Activated naive CD4-positive, alpha-beta T cell treated with anti-CD3 and anti-CD28 coated beads, Interleukin-2, amount 50 U/mL, for 72 hours (primary cell): ENCODE measurements around the gene PLXND1. TPM values are rescaled to one million over a fixed set of nuclear protein-coding genes. Genes with fewer than 3 reads are reported as not detected.
"Not testable (repeated sequence)": the region's sequence is repeated elsewhere in the genome, so short reads cannot be mapped to it uniquely, and the experiment has no call there.

Experiments
- ATAC-seq, 2 donors: fragments of 150-1000 bp; cut with Tn5 transposase; 2 replicates each; pipeline ENCODE4 v1.10.0; 2021; ENCODE audit warnings: mild to moderate bottlenecking in 2 of 2, moderate library complexity in 2 of 2
- DNase-seq, 2 donors: peaks; one replicate each; pipeline ENCODE4 v3.0.0; 2021 to 2022; ENCODE audit warnings: low spot score in 2 of 2
- H3K27ac Mint-ChIP-seq, 2 donors: one replicate each; pipeline ENCODE4 v1.8.0; 2022; ENCODE audit warnings: mild to moderate bottlenecking in 2 of 2, mixed read lengths in 2 of 2
- H3K36me3 Mint-ChIP-seq, 2 donors: one replicate each; pipeline ENCODE4 v1.8.0; 2022; ENCODE audit warnings: mixed read lengths in 2 of 2
- H3K9me3 Mint-ChIP-seq, 2 donors: one replicate each; pipeline ENCODE4 v1.8.0; 2022; ENCODE audit warnings: mixed read lengths in 2 of 2
- total RNA-seq, 2 donors: library from RNA; stranded (reverse); gene quantifications; one replicate each; pipeline ENCODE4 v1.2.3, GENCODE V29; 2022

Gene PLXND1
- total RNA-seq, 2 donors from 2014 or later = 3.5 to 5.7 TPM

DNA sequence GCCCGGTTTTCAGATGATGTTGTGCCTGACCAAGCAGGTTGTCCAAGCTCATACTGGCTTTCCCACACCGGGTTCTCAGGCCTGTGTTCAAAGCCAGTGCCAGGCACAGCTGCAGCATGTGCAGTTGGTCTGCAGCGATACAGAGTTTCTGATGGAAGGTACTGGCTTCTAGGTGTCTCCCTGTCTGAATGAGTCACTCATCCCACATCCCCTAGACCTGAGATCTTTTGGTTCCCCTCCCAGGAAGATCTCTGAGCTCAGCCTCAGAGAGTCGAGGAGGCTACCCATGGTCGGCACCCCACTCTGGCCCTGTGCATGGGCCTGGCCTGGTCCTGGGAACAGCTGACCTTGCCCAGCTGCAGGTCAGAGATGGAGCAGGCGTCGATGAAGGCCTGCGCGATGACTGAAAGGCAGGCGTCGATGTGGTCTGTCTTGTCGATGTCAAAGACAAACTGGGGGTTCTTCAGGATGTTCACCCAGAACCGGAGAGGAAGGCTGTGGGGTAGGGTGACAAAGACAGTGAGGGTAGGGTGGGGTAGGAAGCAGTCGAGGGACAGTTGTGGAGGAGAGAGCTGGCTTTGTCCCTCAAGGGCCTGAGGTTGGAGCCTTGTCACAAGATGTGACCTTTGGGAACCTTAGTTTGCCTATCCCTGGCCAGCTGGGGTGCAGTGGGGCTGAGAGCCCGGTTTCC lies 48.2 kb downstream of the PLXND1 start:
- Mint-ChIP-seq H3K27ac (no peak overlapping the region), H3K36me3 (no peaks in the 10 kb centered on the region), H3K9me3 (no peaks in the 10 kb centered on the region)
- DNase-seq (no peak), ATAC-seq (peak in 1 of 2 donors; percentile 31)

DNA sequence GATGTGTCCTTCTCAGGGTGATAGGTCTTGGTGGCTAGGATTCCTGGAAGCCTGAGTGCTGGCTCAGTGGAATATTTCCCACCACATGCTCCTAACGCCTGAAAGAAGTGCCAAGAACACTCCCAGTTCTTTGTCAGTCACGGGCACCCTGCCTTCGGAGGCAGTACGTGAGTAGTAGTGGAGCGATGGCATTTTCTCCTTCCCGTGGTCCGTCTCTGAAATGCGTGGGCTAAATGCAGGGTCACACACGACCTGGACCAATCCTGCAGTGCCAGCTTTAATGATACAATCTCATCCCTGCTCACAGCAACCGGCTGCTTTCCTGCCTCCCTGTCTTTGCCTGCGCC lies 49.0 kb downstream of the PLXND1 start:
- no peaks in the 10 kb centered on the region for H3K36me3 Mint-ChIP-seq
- H3K27ac Mint-ChIP-seq = no peak overlapping the region
- H3K9me3 Mint-ChIP-seq = no peaks in the 10 kb centered on the region
- DNase-seq (no peak), ATAC-seq (no peak)

DNA sequence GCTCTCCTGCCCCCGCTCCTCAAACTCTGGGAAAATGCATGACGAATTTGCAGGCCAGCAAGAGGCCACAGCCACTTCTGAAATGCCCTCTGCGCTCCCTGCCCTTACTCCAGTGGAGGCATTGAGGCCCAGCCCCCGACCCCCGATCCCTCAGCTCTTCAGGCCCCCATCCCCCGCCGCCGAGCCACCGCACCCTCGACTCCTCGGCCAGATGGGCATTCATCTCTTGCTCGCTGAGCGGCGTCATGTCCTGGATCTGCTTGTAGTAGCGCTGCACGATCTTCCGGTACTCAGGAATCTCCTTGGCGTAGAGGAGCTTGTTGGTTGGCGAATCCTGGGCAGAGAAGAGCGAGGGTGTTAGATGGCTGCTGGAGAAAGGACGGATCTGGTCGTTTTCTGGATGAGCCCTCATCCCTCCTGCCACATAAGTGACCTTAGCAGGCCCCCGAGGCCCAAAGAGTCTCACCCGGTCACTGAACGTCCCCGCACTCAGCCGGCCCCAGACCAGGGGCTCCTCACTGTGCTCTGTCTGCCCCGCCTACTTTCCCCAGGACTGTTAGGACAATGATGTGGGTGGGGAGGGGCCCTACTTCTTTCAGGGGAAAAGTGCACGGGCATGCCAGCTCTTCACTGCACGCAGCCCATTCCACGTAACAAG lies 49.5 kb downstream of the PLXND1 start:
- H3K36me3 Mint-ChIP-seq = no peaks in the 10 kb centered on the region
- ATAC-seq = no peak
- H3K9me3 Mint-ChIP-seq = no peaks in the 10 kb centered on the region
- no peak overlapping the region for H3K27ac Mint-ChIP-seq
- DNase-seq = no peak

DNA sequence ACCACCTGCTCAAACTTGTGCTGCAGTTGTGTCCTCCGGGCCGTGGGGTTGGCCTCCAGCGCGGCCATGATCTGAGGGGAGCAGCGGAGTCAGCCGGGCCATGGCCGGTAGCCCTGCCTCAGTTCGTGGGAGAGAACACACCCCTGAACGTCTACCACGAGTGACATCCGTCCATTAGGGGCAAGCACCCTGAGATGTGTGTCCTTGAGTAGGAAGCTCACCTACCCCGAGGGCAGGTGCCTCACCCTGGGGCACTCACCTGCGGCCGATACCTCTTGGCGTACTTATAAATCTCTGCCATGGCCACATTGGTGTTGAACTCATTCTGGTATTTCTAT lies 50.1 kb downstream of the PLXND1 start:
- DNase-seq = no peak
- H3K27ac Mint-ChIP-seq = no peak overlapping the region
- H3K36me3 Mint-ChIP-seq = no peaks in the 10 kb centered on the region
- no peaks in the 10 kb centered on the region for H3K9me3 Mint-ChIP-seq
- ATAC-seq = no peak

DNA sequence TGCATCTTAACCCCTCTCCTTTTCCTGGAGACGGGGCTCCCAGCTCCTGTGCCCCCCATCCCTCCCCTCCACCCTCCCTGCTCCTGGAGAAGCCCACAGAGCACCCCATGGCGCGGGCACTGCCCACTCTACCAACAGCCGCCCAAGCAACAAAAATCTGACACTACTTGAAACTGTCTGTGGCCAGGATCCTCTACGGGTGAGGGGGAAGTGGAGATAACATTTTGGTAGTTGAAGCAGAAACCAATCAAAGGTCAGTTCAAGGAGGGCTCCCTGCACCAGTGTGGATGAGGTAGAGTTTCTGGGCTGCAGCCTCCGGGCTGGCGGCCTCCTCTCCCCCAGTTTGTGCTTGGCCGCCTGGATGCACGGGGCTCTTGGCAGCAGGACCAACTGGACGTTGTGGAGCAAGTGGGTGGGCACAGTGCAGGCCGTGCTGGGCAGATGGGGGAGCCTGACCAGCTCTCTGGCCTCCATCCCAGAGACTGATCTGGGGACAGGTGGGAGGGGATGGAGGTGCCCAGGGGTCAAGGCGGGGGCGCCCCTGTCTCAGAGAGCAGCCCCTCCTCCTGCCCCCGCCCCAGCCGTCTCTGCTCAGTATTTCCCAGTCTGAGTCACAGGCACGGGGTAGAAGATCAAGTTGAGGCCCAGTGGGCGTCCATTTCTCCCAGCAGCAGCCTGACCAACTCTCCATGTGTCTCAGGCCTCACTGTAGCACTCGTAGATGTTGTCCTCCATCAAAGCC lies 50.7 kb downstream of the PLXND1 start:
- Mint-ChIP-seq H3K27ac (no peak overlapping the region), H3K9me3 (no peaks in the 10 kb centered on the region), H3K36me3 (no peaks in the 10 kb centered on the region)
- no peak for DNase-seq
- ATAC-seq = no peak

DNA sequence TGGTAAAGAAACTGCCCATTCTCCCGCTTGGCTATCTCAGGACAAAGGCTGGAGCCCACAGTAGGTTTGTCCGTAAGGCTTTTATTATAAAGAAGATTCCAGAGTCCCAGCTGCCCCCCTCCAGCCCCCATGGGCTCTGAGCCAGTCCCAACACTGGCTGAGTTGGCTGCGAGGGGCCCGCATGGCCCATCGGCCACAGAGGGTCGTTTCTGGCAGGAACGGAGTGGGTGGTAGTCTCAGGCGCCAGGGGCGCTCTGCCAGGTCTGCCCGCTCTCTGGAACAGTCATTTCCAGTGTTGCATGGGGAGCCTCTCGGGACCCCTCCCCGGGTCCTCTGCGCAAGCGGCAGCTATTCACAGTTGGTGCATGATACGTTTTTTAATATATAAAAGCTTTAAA lies 51.3 kb downstream of the PLXND1 start:
- no peaks in the 10 kb centered on the region for H3K36me3 Mint-ChIP-seq
- H3K27ac Mint-ChIP-seq = no peak overlapping the region
- H3K9me3 Mint-ChIP-seq = no peaks in the 10 kb centered on the region
- ATAC-seq (no peak), DNase-seq (no peak)

DNA sequence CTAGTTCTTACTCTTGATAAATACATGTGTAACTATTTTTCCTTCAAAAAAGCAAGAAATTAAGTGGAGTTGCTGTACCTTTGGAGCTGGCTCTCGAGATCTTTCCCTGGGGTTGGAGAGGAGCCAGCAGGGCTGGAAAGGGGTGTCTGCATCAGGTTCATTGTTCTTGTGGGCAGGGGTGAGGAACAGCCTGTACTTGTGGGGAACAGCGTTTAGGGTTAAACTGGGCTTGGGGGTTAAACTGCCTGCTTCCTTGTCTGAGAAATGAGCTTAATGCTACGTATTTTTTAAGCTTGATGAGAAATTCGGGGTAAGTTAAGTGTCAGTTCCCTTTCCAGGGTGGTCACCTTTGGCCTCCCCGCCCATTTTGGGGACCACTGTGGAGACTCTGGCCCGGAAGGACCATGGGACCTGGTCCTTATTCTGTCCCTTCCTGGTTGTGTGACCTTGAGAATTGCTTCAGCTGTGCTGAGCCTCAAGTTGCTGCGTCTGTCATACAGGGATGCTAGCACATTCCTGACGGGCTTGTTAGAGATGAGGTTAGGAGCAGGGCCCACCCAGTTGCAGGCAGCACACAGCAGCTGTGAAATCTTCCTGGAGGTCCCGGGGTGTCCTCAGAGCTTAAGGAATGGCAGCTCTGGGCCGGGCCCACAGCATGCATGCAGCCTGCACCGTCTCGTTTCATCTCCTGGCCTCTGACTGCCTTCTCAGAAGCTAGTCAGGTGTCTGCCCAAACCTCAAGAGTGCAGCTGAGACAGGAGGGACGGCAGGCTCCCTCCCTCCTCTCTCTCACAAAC lies 51.9 kb downstream of the PLXND1 start:
- no peaks in the 10 kb centered on the region for H3K36me3 Mint-ChIP-seq
- DNase-seq = no peak
- no peak overlapping the region for H3K27ac Mint-ChIP-seq
- ATAC-seq = no peak
- H3K9me3 Mint-ChIP-seq = no peaks in the 10 kb centered on the region

DNA sequence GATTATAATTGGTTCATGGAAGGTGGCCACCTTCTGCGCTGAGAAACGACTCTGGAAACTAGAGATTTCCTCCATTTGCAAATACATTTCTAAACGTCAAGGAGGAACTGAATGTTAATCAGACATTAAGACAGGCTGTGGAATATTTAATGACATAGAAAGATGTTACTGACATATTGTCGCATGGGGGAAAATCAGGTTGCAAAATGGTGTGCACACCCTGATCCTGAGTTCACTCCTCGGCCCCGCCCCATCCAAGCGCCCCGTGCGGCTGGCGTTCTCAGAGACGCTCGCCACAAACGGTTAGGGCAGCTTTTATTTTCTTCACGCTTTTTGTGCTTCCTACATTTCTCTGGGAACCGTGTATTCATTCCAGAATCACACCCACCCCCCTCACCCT lies 52.8 kb downstream of the PLXND1 start:
- peak in 1 of 2 donors; percentile 55 for ATAC-seq

DNA sequence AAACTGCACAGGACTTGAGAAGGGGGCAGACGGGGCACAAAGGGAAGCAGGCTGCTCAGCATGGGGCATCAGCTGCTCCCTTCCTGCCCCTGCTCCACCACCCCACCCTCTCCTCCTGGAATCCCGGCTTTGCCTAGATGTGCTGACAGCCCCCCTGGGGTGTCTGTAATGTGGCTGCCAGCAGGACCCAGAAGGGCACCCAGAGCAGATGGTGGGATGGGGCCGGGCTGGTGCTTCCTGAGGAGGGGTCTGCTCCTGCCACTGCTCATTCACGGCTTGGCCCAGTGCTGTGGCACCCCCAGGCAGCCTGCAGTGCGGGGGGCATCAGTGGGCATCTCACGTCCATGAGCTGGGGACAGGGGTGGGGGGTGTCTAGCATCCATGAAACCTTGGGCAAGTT lies 53.3 kb downstream of the PLXND1 start:
- no peak for DNase-seq
- H3K27ac Mint-ChIP-seq = no peak overlapping the region
- H3K9me3 Mint-ChIP-seq = no peaks in the 10 kb centered on the region
- no peaks in the 10 kb centered on the region for H3K36me3 Mint-ChIP-seq
- no peak for ATAC-seq

More for the DNA sequence above, 52.8 kb downstream of the PLXND1 start:
- H3K36me3 Mint-ChIP-seq = no peaks in the 10 kb centered on the region
- no peak overlapping the region for H3K27ac Mint-ChIP-seq
- no peak for DNase-seq
- no peaks in the 10 kb centered on the region for H3K9me3 Mint-ChIP-seq

DNA sequence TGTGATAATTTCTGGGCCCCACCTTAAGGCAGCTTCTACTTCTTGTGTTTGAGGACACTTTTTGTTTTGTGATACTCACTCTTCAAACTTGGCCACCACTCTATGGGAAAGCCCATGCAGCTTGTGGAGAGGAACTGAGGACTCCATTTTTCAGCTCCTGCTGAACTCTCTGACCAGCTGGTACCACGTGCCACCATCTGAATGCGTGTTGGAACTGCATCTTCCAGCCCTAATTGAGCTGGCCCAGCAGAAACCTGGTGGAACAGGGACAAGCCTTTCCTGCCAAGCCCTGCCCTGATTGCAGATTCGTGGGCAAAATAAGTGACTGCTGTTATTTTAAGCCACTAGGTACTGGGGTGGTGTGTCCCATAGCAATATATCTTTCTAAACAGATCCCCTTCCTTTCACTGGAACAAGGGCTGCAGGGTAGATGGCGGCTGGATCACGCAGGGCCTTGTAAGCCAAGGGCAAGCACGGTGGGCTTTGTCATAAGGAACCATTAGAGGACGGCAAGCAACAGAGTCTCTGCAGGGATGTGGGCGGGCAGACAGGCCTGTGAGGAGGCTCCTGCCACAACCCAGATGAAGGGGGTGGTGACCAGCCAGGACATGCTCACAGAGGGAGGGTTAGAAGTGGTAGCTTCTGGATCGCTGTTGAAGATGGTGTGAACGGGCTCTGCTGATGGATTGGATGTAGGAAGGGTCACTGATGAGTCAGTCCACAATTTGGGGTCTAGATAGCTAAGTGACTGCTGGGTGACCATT lies 54.0 kb downstream of the PLXND1 start:
- ATAC-seq = no peak
- Mint-ChIP-seq H3K9me3 (no peaks in the 10 kb centered on the region), H3K36me3 (no peaks in the 10 kb centered on the region), H3K27ac (no peak overlapping the region)
- DNase-seq = no peak

DNA sequence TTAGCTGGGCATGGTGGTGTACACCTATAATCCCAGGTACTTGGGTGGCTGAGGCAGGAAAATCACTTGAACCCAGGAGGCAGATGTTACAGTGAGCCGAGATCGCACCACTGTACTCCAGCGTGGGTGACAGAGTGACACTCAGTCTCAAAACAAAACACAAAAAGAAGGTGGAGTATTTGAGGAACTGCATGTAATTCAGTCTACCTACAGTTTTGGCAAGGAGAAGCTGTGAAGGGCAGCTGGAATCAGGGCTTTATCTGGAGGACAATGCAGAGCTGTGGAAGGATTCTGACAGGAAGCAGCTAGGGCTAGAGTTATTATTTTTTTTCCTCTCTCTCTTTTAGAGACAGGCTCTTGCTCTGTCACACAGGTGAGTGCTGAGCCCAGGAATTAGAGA lies 56.7 kb downstream of the PLXND1 start:
- H3K27ac Mint-ChIP-seq = no peak overlapping the region
- H3K9me3 Mint-ChIP-seq = no peaks in the 10 kb centered on the region
- ATAC-seq (no peak), DNase-seq (no peak)
- H3K36me3 Mint-ChIP-seq = no peaks in the 10 kb centered on the region

DNA sequence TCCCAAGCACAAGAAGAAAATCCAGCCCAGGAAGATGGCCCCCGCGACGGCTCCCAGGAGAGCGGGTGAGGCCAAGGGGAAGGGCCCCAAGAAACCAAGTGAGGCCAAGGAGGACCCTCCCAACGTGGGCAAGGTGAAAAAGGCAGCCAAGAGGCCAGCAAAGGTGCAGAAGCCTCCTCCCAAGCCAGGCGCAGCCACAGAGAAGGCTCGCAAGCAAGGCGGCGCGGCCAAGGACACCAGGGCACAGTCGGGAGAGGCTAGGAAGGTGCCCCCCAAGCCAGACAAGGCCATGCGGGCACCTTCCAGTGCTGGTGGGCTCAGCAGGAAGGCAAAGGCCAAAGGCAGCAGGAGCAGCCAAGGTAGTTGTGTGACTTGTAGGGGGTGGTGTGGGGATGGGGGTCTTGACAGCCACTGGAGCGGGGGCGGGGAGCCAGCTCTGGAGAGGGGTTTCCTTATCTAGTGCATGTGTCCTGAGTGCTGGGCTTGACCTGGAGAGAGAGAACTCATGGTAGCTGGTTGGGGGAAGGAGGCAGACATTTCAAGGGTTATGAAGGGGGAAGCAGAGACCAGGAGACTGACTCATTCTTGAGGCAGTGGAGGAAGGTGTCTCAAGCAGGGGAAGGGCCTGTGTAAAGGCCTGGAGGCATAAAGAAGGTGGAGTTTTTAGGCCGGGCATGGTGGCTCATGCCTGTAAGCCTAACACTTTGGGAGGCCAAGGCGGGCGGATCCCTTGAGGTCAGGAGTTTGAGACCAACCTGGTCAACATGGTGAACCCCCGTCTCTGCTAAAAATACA lies 57.3 kb downstream of the PLXND1 start:
- ATAC-seq (no peak), DNase-seq (no peak)
- Mint-ChIP-seq H3K9me3 (no peaks in the 10 kb centered on the region), H3K27ac (no peak overlapping the region), H3K36me3 (no peaks in the 10 kb centered on the region)

DNA sequence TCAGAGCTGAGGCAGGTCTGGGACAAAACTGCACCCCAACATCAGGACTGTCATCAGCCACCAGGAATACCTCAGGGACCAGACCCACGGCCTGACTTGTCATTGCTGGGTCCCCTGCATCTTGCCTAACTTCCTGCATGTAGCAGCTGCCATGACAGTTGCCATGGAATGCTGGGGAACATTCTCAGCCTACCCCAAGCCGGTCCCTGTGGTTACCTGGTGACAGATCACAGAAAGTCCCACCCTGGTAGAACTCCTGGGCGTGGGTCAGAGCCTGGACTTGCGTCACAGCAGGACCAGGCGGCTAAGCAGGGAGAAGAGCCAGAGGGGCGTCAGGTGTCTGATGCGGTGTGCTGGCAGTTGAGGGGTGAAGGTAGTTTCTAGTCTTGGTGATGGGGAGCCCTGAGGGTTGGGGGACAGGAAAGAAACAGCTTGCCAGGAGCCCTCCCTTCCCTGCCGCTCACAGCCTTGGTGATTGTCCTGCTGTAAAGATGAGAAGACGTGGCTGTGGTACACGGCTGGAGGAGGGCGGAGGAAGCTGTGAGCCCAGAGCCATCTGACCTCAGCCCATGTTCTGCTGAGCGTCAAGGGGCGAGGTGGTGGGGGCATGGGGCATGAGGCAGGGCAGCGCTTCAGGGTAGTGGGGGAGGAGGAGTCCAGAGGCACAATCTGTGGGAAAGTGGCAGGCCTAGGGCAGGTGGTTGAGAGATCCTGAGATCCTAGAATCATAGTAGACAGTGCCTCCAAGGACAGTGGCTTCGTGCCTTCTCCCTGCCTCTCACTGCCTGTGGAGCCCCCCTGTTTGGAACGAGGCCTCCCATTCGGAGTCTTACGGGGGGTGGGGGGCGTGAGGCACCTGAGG lies 58.1 kb downstream of the PLXND1 start:
- ATAC-seq (no peak), DNase-seq (no peak)
- H3K36me3 Mint-ChIP-seq = no peaks in the 10 kb centered on the region
- H3K27ac Mint-ChIP-seq = no peak overlapping the region
- no peaks in the 10 kb centered on the region for H3K9me3 Mint-ChIP-seq

DNA sequence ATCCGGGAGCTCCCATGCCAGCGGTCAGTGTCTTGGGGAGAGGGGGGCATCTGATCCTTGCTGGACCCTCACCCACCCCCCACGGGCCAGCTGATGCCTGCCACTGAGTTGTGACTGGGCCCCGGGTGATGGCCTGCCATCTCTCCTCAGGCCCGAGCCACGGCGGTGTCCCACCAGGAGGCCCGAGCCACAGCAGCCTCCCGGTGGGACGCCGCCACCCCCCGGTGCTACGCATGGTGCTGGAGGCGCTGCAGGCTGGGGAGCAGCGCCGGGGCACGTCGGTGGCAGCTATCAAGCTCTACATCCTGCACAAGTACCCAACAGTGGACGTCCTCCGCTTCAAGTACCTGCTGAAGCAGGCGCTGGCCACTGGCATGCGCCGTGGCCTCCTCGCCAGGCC lies 59.2 kb downstream of the PLXND1 start:
- ATAC-seq (no peak), DNase-seq (no peak)
- Mint-ChIP-seq H3K36me3 (no peaks in the 10 kb centered on the region), H3K27ac (no peak overlapping the region), H3K9me3 (no peaks in the 10 kb centered on the region)

DNA sequence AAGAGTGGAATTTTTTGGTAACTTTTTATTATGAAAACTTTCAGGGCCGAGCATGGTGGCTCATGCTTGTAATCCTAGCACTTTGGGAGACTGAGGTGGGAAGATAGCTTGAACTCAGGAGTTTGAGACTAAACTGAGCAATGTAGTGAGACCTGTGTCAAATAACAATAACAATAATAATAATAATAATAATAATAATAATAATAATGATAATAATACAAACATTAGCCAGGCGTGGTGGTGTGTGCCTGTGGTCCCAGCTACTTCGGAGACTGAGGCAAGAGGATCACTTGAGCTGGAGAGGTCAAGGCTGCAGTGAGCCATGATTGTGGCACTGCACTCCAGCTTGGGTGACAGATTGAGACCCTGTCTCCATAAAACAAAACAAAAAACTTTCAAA lies 60.5 kb downstream of the PLXND1 start:
- H3K27ac Mint-ChIP-seq, DNase-seq, ATAC-seq, H3K9me3 Mint-ChIP-seq, H3K36me3 Mint-ChIP-seq: not testable (repeated sequence)
